Measurements from ENCODE around the gene SURF1.

The SURF1 gene

GRCh38 chr9:133344979-133345378, 11.3 kb downstream of the SURF1 start:
- H2AFZ ChIP-seq (ENCODE audit: low read depth, low read length) = no peak overlapping the region
- TF ChIP-seq, protein P1, sequence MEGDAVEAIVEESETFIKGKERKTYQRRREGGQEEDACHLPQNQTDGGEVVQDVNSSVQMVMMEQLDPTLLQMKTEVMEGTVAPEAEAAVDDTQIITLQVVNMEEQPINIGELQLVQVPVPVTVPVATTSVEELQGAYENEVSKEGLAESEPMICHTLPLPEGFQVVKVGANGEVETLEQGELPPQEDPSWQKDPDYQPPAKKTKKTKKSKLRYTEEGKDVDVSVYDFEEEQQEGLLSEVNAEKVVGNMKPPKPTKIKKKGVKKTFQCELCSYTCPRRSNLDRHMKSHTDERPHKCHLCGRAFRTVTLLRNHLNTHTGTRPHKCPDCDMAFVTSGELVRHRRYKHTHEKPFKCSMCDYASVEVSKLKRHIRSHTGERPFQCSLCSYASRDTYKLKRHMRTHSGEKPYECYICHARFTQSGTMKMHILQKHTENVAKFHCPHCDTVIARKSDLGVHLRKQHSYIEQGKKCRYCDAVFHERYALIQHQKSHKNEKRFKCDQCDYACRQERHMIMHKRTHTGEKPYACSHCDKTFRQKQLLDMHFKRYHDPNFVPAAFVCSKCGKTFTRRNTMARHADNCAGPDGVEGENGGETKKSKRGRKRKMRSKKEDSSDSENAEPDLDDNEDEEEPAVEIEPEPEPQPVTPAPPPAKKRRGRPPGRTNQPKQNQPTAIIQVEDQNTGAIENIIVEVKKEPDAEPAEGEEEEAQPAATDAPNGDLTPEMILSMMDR (IDR thresholded peaks at IDR 0.05; ENCODE audit: low read depth, low read length) = no peak
- TF ChIP-seq EZH2phosphoT487 (IDR thresholded peaks at IDR 0.05; ENCODE audit: low read depth) = no peak
- H3K27ac ChIP-seq (ENCODE audit: low read length) = no peak overlapping the region
- no peaks in the 10 kb centered on the region for H3K9me3 ChIP-seq (ENCODE audit: insufficient read depth, low read length)
- no peak overlapping the region for H3K4me2 ChIP-seq (ENCODE audit: low read length)
- H3K36me3 ChIP-seq (replicated peaks; ENCODE audit: low read depth, low read length) = peaks cover 74% of the 10 kb centered on the region
- no peak overlapping the region for H3K4me3 ChIP-seq (ENCODE audit: low read length)
- H3K4me1 ChIP-seq (ENCODE audit: low read length) = peaks cover 20% of the 10 kb centered on the region
- peaks cover 21% of the 10 kb centered on the region for H4K20me1 ChIP-seq (ENCODE audit: insufficient read depth, low read length)
- no peaks in the 10 kb centered on the region for H3K27me3 ChIP-seq (ENCODE audit: low read depth, low read length)
- H3K9ac ChIP-seq (ENCODE audit: low read length) = no peak overlapping the region
- H3K79me2 ChIP-seq (ENCODE audit: low read length) = peaks cover 46% of the 10 kb centered on the region

DNA sequence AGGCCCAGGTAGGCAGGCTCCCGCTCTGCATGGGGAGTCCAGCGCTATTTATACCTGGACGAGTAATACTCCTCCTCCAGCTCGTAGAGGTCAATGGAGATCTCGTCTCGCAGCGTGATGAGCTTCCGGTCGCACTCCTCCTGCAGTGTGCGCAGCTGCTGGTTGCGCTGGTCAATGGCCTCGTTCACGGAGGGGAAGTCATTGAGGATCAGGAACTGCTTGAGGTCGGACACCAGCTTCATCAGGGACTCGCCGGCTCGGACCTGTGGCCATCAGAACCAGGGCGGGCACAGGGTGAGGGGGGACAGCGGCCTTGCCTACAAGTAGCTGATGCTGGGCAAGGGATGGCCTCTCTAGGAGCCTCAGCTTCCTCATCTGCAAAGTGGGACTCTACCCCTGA, 12.2 kb downstream of the SURF1 start:
- peaks cover 37% of the 10 kb centered on the region for H3K79me2 ChIP-seq (ENCODE audit: low read length)
- H3K4me1 ChIP-seq (ENCODE audit: low read length) = peaks cover 11% of the 10 kb centered on the region
- H3K4me3 ChIP-seq (ENCODE audit: low read length) = no peak overlapping the region
- H3K4me2 ChIP-seq (ENCODE audit: low read length) = no peak overlapping the region
- no peak overlapping the region for H3K27ac ChIP-seq (ENCODE audit: low read length)
- no peak overlapping the region for H2AFZ ChIP-seq (ENCODE audit: low read depth, low read length)
- H3K9me3 ChIP-seq (ENCODE audit: insufficient read depth, low read length) = no peaks in the 10 kb centered on the region
- TF ChIP-seq EZH2phosphoT487 (IDR thresholded peaks at IDR 0.05; ENCODE audit: low read depth) = no peak
- TF ChIP-seq, protein P1 (IDR thresholded peaks at IDR 0.05; ENCODE audit: low read depth, low read length) = no peak
- H3K36me3 ChIP-seq (replicated peaks; ENCODE audit: low read depth, low read length) = peaks cover 68% of the 10 kb centered on the region
- no peaks in the 10 kb centered on the region for H3K27me3 ChIP-seq (ENCODE audit: low read depth, low read length)
- H4K20me1 ChIP-seq (ENCODE audit: insufficient read depth, low read length) = peaks cover 12% of the 10 kb centered on the region
- H3K9ac ChIP-seq (ENCODE audit: low read length) = no peak overlapping the region

DNA sequence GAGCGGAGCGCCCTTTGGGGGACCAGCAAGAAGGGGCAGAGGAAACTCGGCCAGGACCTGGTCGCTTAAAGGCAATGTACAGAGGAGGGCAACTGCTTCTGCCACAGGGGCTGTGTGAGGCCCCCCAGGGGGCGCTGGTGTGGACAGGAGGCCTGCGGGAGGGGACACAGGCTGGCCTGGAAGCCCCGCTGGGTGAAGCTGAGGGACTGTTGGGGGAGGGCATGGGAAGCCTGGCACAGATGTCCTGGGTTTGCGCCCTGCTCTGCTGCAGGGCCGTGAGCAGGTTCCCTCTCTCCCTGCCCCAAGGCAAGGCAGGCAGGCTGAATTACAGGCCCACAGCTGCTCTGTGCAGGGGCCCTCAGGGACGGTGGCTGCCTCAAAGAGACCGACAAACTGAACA, 13.7 kb downstream of the SURF1 start:
- no peak overlapping the region for H2AFZ ChIP-seq (ENCODE audit: low read depth, low read length)
- H4K20me1 ChIP-seq (ENCODE audit: insufficient read depth, low read length) = peaks cover 6% of the 10 kb centered on the region
- H3K4me1 ChIP-seq (ENCODE audit: low read length) = peaks cover 9% of the 10 kb centered on the region
- H3K36me3 ChIP-seq (replicated peaks; ENCODE audit: low read depth, low read length) = peaks cover 58% of the 10 kb centered on the region
- TF ChIP-seq EZH2phosphoT487 (IDR thresholded peaks at IDR 0.05; ENCODE audit: low read depth) = no peak
- TF ChIP-seq, protein P1 (IDR thresholded peaks at IDR 0.05; ENCODE audit: low read depth, low read length) = peak; percentile 26; the same call in 1 of the 2 replicates
- no peak overlapping the region for H3K4me2 ChIP-seq (ENCODE audit: low read length)
- no peaks in the 10 kb centered on the region for H3K9me3 ChIP-seq (ENCODE audit: insufficient read depth, low read length)
- no peak overlapping the region for H3K27ac ChIP-seq (ENCODE audit: low read length)
- H3K79me2 ChIP-seq (ENCODE audit: low read length) = peaks cover 24% of the 10 kb centered on the region
- no peak overlapping the region for H3K4me3 ChIP-seq (ENCODE audit: low read length)
- no peaks in the 10 kb centered on the region for H3K27me3 ChIP-seq (ENCODE audit: low read depth, low read length)
- no peak overlapping the region for H3K9ac ChIP-seq (ENCODE audit: low read length)

GRCh38 chr9:133342069-133342406, 14.2 kb downstream of the SURF1 start:
- peaks cover 19% of the 10 kb centered on the region for H3K79me2 ChIP-seq (ENCODE audit: low read length)
- peaks cover 9% of the 10 kb centered on the region for H3K4me1 ChIP-seq (ENCODE audit: low read length)
- no peaks in the 10 kb centered on the region for H3K27me3 ChIP-seq (ENCODE audit: low read depth, low read length)
- no peak overlapping the region for H3K4me3 ChIP-seq (ENCODE audit: low read length)
- no peak overlapping the region for H3K4me2 ChIP-seq (ENCODE audit: low read length)
- TF ChIP-seq, protein P1 (IDR thresholded peaks at IDR 0.05; ENCODE audit: low read depth, low read length) = no peak
- TF ChIP-seq EZH2phosphoT487 (IDR thresholded peaks at IDR 0.05; ENCODE audit: low read depth) = no peak
- no peak overlapping the region for H3K27ac ChIP-seq (ENCODE audit: low read length)
- peaks cover 6% of the 10 kb centered on the region for H4K20me1 ChIP-seq (ENCODE audit: insufficient read depth, low read length)
- no peak overlapping the region for H3K9ac ChIP-seq (ENCODE audit: low read length)
- H3K9me3 ChIP-seq (ENCODE audit: insufficient read depth, low read length) = no peaks in the 10 kb centered on the region
- H2AFZ ChIP-seq (ENCODE audit: low read depth, low read length) = no peak overlapping the region
- peaks cover 58% of the 10 kb centered on the region for H3K36me3 ChIP-seq (replicated peaks; ENCODE audit: low read depth, low read length)

Data from OCI-LY3 (cell line).